Measurements from ENCODE around the gene CPLANE1. TPM values are rescaled to one million over a fixed set of nuclear protein-coding genes. Genes with fewer than 3 reads are reported as not detected.

Gene CPLANE1
- total RNA-seq, 1 experiment from 2014 or later = 3.5 TPM

DNA sequence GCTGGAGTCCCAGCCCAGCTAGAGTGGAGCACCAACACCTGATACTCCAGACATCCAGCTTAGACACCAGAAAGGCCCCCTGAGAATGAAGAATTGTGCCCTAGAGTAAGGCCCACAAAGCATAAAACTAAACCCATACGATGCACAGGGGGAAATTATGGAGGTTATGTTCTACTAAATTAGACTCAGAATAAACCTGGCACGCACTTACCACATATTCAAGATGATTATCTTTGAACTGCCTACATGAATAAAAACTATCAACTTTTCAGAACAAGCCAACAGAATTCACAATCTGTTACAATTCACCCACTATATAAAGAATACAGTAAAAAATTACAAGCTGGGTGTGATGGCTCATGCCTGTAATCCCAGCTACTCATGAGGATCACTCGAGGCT lies 168.5 kb downstream of the CPLANE1 start:
- Histone ChIP-seq H3K27ac (ENCODE audit: low read depth, low read length) (no peak overlapping the region), H2AFZ (ENCODE audit: low read depth, low read length, poor library complexity, severe bottlenecking) (no peak overlapping the region), H3K9me3 (ENCODE audit: control insufficient read depth in 1 of 2, insufficient read depth in 1 of 2, low read depth in 1 of 2, low read length in 2 of 2) (no peaks in the 10 kb centered on the region), H3K4me3 (replicated peaks in 1 of 2; ENCODE audit: low read depth in 1 of 2, low read length in 2 of 2) (no peak overlapping the region), H3K9ac (ENCODE audit: low read length) (no peak overlapping the region), H3K27me3 (ENCODE audit: insufficient read depth, low read length) (no peaks in the 10 kb centered on the region), H4K20me1 (ENCODE audit: insufficient read depth) (no peaks in the 10 kb centered on the region), H3K9me2 (ENCODE audit: insufficient read depth) (no peaks in the 10 kb centered on the region), H3K36me3 (ENCODE audit: control insufficient read depth in 1 of 2, insufficient read depth in 2 of 2, low read length in 2 of 2) (no peaks in the 10 kb centered on the region), H3K79me2 (ENCODE audit: insufficient read depth, low read length) (no peaks in the 10 kb centered on the region), H3K4me2 (ENCODE audit: low read length) (no peak overlapping the region), H3K4me1 (ENCODE audit: control insufficient read depth in 1 of 2, insufficient read depth in 2 of 2, low read length in 2 of 2) (no peaks in the 10 kb centered on the region)
- RAD21 ChIA-PET (ENCODE audit: low non-redundant PET in 1 of 2, low total read pairs in 2 of 2, uncharacterized antibody in 2 of 2, unreplicated experiment in 2 of 2) = no interaction called here
- intact Hi-C loops (cut with micrococcal nuclease) = no loop called here
- CTCF ChIA-PET = no interaction called here
- BruUV-seq (replicated peaks) = no TSS peak
- DNase-seq (ENCODE audit: low read depth, low spot score) (no peak), ATAC-seq (no peak)
- POLR2A ChIA-PET = no interaction called here
- TF ChIP-seq ZNF274 (IDR thresholded peaks at IDR 0.05; ENCODE audit: low read depth, low read length) = no peak
- TF ChIP-seq, protein P1, sequence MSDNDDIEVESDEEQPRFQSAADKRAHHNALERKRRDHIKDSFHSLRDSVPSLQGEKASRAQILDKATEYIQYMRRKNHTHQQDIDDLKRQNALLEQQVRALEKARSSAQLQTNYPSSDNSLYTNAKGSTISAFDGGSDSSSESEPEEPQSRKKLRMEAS (IDR thresholded peaks at IDR 0.05) = no peak
- no peak for TF ChIP-seq TCF7L2 (IDR thresholded peaks at IDR 0.05; ENCODE audit: borderline replicate concordance, extremely low read depth, insufficient read depth, insufficient read length)
- no peak for TF ChIP-seq JUND (IDR thresholded peaks at IDR 0.05)
- TF ChIP-seq EZH2 (IDR thresholded peaks at IDR 0.05) = no peak
- no peak for TF ChIP-seq YY1 (IDR thresholded peaks at IDR 0.05; ENCODE audit: extremely low read depth, insufficient replicate concordance, low read depth, low read length)
- no peak for TF ChIP-seq SP1 (IDR thresholded peaks at IDR 0.05; ENCODE audit: low read depth)
- TF ChIP-seq SIN3A (IDR thresholded peaks at IDR 0.05; ENCODE audit: low read depth) = no peak
- TF ChIP-seq, protein P2, sequence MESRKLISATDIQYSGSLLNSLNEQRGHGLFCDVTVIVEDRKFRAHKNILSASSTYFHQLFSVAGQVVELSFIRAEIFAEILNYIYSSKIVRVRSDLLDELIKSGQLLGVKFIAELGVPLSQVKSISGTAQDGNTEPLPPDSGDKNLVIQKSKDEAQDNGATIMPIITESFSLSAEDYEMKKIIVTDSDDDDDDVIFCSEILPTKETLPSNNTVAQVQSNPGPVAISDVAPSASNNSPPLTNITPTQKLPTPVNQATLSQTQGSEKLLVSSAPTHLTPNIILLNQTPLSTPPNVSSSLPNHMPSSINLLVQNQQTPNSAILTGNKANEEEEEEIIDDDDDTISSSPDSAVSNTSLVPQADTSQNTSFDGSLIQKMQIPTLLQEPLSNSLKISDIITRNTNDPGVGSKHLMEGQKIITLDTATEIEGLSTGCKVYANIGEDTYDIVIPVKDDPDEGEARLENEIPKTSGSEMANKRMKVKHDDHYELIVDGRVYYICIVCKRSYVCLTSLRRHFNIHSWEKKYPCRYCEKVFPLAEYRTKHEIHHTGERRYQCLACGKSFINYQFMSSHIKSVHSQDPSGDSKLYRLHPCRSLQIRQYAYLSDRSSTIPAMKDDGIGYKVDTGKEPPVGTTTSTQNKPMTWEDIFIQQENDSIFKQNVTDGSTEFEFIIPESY (IDR thresholded peaks at IDR 0.05; ENCODE audit: extremely low read depth, insufficient replicate concordance, low read length) = no peak
- TF ChIP-seq, protein P3, sequence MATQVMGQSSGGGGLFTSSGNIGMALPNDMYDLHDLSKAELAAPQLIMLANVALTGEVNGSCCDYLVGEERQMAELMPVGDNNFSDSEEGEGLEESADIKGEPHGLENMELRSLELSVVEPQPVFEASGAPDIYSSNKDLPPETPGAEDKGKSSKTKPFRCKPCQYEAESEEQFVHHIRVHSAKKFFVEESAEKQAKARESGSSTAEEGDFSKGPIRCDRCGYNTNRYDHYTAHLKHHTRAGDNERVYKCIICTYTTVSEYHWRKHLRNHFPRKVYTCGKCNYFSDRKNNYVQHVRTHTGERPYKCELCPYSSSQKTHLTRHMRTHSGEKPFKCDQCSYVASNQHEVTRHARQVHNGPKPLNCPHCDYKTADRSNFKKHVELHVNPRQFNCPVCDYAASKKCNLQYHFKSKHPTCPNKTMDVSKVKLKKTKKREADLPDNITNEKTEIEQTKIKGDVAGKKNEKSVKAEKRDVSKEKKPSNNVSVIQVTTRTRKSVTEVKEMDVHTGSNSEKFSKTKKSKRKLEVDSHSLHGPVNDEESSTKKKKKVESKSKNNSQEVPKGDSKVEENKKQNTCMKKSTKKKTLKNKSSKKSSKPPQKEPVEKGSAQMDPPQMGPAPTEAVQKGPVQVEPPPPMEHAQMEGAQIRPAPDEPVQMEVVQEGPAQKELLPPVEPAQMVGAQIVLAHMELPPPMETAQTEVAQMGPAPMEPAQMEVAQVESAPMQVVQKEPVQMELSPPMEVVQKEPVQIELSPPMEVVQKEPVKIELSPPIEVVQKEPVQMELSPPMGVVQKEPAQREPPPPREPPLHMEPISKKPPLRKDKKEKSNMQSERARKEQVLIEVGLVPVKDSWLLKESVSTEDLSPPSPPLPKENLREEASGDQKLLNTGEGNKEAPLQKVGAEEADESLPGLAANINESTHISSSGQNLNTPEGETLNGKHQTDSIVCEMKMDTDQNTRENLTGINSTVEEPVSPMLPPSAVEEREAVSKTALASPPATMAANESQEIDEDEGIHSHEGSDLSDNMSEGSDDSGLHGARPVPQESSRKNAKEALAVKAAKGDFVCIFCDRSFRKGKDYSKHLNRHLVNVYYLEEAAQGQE (IDR thresholded peaks at IDR 0.05; ENCODE audit: low read depth) = no peak
- no peak for TF ChIP-seq CEBPB (IDR thresholded peaks at IDR 0.05; ENCODE audit: low read depth)
- TF ChIP-seq, protein P4, sequence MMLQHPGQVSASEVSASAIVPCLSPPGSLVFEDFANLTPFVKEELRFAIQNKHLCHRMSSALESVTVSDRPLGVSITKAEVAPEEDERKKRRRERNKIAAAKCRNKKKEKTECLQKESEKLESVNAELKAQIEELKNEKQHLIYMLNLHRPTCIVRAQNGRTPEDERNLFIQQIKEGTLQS (IDR thresholded peaks at IDR 0.05) = no peak
- no peak for TF ChIP-seq POLR2A (IDR thresholded peaks at IDR 0.05; ENCODE audit: borderline replicate concordance, extremely low read depth, insufficient read depth, insufficient read length)
- no peak for TF ChIP-seq ZFX (IDR thresholded peaks at IDR 0.05)
- TF ChIP-seq POLR2AphosphoS5 (IDR thresholded peaks at IDR 0.05; ENCODE audit: low read depth, low read length) = no peak

All from HCT116 (cell line).